Inflammatory macrophage treated with lipopolysaccharide for 4 hours (primary cell): ENCODE data around the gene ADK.
A peak's percentile ranks its signal among the peaks of the same experiment; 100 is the strongest.
"Not testable (repeated sequence)": the region's sequence is repeated elsewhere in the genome, so short reads cannot be mapped to it uniquely, and the experiment has no call there.

ENCODE experiments used
- DNase-seq: peaks from one replicate; pipeline ENCODE4 v3.0.0-alpha.2; 2020

The ADK gene

GRCh38 chr10:74434547-74434946 lies 283.5 kb downstream of the ADK start:
- DNase-seq = no peak

GRCh38 chr10:74436523-74437170 lies 285.6 kb downstream of the ADK start:
- no peak for DNase-seq

- no peak for DNase-seq
These were observed 286.8 kb downstream of the ADK start for GRCh38 chr10:74437822-74438221.

GRCh38 chr10:74439213-74439612 lies 288.2 kb downstream of the ADK start:
- DNase-seq = no peak

GRCh38 chr10:74445493-74445892 lies 294.5 kb downstream of the ADK start:
- no peak for DNase-seq

- no peak for DNase-seq
These were observed 299.6 kb downstream of the ADK start for GRCh38 chr10:74450602-74451001.

- DNase-seq = no peak
These were observed 300.3 kb downstream of the ADK start for GRCh38 chr10:74451127-74451829.

- no peak for DNase-seq
These were observed 302.1 kb downstream of the ADK start for GRCh38 chr10:74453169-74453568.

- DNase-seq = not testable (repeated sequence)
These were observed 306.5 kb downstream of the ADK start for GRCh38 chr10:74457478-74457877.

- DNase-seq = no peak
These were observed 309.8 kb downstream of the ADK start for GRCh38 chr10:74460812-74461211.

GRCh38 chr10:74474022-74474713 lies 323.1 kb downstream of the ADK start:
- no peak for DNase-seq

- not testable (repeated sequence) for DNase-seq
These were observed 325.2 kb downstream of the ADK start for GRCh38 chr10:74476162-74476706.

- DNase-seq = no peak
These were observed 329.8 kb downstream of the ADK start for GRCh38 chr10:74480778-74481177.

- DNase-seq = peak; percentile 60
These were observed 332.3 kb downstream of the ADK start for GRCh38 chr10:74483356-74483755.

- no peak for DNase-seq
These were observed 334.3 kb downstream of the ADK start for GRCh38 chr10:74485283-74485682.

- no peak for DNase-seq
These were observed 335.6 kb downstream of the ADK start for GRCh38 chr10:74486659-74487058.

- DNase-seq = no peak
These were observed 337.9 kb downstream of the ADK start for GRCh38 chr10:74488907-74489306.

- DNase-seq = no peak
These were observed 339.5 kb downstream of the ADK start for GRCh38 chr10:74490551-74490950.

- DNase-seq = no peak
These were observed 340.0 kb downstream of the ADK start for GRCh38 chr10:74491014-74491413.

GRCh38 chr10:74496276-74496675 lies 345.3 kb downstream of the ADK start:
- not testable (repeated sequence) for DNase-seq

- DNase-seq = not testable (repeated sequence)
These were observed 347.6 kb downstream of the ADK start for GRCh38 chr10:74498664-74499063.

- no peak for DNase-seq
These were observed 349.1 kb downstream of the ADK start for GRCh38 chr10:74500026-74500704.

- DNase-seq = no peak
These were observed 349.8 kb downstream of the ADK start for GRCh38 chr10:74500816-74501215.
